GM19468 (cell line): ENCODE measurements around the gene CHRNB1.
"Not testable (repeated sequence)": the region's sequence is repeated elsewhere in the genome, so short reads cannot be mapped to it uniquely, and the experiment has no call there.

Source experiments
- ATAC-seq: cut with Tn5 transposase; IDR thresholded peaks from one replicate; pipeline ENCODE4 v1.9.1; 2021; ENCODE audit warnings: mild to moderate bottlenecking, moderate library complexity, moderate number of reproducible peaks; ENCODE audit not compliant: unreplicated experiment; ENCODE audit errors: extremely low read depth

Gene CHRNB1

DNA sequence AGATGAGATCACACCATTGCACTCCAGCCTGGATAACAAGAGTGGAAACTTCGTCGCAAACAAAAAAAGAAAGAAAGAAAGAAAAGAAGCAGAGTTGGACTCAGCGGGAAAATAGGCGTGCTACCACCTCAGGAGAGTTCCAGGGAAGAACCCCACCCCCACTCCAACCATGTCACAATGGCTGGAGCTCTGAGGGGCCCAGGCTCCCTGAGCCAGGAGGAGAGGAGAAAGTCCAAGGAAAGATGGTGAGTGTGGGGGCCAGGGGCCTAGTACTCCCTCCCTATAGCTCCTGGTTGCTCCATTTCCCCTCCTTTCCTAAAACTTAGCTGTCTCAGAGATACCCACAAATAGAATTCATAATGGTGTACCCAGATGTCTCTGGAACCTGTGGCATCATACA is 36.4 kb downstream of the CHRNB1 start, which contains the start of gene SLC35G6:
SLC35G6 (plus strand) TSS at position 172 of the 400 bp plus-strand sequence; CDS start at position 243, 71 bp downstream.
- not testable (repeated sequence) for ATAC-seq

DNA sequence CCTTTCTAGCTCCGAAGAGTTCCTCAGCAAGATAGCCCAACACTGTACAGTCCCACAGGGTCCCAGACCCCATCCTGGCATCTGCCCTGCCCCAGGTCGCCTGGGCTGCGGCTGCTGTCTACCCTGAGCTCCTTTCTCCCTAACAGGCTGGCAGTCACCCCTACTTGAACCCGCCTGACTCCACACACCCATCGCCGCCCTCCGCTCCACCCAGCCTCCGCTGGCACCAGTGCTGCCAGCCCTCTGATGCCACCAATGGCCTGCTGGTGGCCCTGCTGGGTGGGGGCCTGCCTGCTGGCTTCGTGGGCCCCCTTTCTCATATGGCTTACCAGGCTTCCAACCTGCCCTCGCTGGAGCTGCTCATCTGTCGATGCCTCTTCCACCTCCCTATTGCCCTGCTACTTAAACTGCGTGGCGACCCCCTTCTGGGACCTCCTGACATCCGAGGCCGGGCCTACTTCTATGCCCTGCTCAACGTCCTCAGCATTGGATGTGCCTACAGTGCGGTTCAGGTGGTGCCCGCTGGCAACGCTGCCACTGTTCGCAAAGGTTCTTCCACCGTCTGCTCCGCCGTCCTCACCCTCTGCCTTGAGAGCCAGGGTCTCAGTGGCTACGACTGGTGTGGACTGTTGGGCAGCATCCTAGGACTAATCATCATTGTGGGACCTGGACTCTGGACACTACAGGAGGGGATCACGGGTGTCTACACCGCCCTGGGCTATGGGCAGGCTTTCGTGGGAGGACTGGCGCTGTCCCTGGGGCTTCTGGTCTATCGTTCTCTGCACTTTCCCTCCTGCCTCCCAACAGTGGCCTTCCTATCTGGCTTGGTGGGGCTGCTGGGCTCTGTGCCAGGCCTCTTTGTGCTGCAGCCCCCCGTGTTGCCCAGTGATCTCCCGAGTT is 37.2 kb downstream of the CHRNB1 start:
- not testable (repeated sequence) for ATAC-seq

DNA sequence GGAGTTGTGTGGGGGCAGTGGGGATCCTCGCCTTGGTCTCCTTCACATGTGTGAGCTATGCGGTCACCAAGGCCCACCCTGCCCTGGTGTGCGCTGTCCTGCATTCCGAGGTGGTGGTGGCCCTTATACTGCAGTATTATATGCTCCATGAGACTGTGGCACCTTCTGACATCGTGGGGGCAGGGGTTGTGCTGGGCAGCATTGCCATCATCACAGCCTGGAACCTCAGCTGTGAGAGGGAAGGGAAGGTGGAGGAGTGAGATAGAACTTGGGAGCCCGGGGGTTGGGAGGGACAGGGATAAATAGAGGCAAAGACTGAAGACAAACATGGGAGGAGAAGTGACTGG is 37.9 kb downstream of the CHRNB1 start:
- ATAC-seq: not testable (repeated sequence)

DNA sequence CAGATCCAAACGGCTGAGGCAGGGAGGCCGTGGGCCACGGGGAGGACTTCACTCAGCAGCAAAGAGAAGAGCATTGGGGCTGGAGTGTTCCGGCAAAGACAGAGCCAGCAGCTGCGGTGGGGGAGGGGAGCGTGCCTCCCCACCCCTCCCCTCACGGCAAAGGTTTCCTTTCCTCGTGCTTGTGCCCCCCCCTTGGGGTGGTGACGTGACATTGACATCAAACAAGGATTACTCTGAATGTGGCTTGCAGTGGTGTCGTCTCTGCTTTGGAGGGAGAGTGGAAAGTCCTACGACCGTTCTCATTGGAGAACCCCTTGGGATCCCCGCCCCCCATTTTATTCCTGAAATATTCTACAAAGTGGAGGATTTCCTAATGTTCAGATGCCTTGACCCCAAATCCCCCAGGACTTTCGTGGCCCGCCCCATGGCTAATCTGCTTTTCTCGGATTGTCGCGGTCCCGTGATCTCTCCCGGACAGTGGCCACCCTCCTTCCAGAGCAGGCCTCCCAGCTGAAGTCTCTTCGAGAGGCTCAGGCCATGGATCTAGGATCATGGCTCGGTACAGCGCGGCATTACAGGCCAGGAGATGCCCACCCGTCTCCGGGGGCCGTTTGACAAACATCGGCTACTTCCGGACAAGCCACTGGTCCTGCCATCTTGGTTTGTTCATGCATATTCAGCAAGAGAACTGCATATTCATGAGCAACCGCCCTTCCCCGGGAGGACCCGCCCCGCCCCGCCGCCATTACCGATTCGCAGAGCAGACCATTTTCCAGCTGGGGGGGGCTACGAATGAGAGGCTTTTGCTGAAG is 38.6 kb downstream of the CHRNB1 start:
- ATAC-seq: no peak

DNA sequence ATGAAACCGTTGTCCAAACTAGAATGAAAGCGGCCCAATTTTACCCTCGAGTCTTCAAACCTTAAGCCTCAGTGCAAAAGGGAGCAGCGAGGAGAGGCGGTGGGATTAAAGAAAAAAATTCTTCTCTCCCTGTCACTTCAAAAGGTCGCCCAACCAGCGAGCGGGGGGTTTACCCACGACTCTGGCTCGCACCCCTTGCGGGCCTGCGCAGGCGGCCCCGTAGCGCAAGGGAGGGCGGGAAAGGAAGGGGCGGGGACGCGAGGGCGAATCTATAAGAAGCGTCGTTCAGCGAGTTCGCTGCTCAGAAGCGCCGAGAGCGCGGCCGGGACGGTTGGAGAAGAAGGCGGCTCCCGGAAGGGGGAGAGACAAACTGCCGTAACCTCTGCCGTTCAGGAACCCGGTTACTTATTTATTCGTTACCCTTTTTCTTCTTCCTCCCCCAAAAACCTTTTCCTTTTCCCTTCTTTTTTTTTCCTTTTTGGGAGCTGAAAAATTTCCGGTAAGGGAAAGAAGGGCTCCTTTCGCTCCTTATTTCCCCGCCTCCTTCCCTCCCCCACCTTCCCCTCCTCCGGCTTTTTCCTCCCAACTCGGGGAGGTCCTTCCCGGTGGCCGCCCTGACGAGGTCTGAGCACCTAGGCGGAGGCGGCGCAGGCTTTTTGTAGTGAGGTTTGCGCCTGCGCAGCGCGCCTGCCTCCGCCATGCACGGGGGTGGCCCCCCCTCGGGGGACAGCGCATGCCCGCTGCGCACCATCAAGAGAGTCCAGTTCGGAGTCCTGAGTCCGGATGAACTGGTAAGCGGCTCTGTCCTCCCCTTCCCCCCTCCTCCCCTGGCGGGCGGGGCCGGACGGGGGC is 39.4 kb downstream of the CHRNB1 start, which contains the start of gene POLR2A:
POLR2A (plus strand) TSS at position 300 of the 852 bp plus-strand sequence.
- ATAC-seq: peak; percentile 57

DNA sequence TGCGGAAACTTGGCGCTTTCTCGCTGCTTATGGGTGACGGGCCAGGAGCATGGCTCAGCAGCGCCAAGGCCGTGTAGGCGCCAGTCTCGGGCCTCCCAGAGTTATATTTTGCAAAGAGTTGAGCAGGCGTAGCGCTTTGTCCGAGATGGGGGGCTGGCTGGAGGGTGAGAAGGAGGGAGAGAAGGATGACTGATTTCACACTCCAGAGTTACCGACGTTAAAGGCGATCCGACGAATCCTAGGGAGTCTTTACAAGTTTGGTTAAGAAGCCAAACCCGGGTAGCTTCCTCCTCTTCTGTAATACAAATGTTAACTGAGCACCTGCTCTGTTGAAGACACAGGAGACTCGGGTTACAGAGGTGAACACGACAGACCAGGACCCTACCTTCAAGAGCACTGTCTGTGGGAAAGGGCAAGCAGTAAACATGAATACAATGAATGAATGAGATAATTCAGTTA is 40.1 kb downstream of the CHRNB1 start:
- no peak for ATAC-seq

DNA sequence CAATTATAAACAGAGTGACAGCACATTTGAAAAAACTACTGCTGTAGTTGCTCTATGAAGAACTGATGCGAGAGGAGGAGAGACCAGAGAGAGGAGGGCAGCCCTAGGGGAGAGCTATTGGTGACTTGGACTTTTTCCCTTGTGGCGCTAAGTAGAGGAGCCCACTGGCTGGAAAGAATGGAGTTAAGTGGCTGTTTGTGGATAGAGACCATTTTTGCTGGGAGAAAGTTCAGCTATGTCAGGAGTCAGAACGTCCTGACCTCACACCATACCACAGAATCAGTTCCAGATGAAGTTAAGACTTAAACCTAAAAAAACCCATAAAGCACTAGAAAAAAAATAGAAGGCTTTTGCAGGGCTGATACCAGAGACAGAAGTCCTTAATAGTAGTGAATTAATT is 41.3 kb downstream of the CHRNB1 start:
- ATAC-seq: no peak

DNA sequence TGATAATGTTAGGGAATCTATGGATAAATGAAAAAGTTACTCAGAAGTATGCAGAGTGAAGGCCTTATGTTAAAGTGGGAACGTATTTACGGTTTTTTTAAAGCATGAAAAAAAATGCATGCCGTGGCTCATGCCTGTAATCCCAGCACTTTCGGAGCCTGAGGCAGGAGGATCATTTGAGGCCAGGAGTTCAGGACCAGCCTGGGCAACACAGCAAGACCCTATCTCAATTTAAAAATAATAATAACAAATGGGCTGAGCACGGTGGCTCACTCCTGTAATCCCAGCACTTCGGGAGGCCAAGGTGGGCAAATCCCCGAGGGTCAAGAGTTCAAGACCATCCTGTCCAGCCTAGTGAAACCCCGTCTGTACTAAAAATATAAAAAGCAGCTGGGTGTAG is 45.3 kb downstream of the CHRNB1 start:
- ATAC-seq: no peak

DNA sequence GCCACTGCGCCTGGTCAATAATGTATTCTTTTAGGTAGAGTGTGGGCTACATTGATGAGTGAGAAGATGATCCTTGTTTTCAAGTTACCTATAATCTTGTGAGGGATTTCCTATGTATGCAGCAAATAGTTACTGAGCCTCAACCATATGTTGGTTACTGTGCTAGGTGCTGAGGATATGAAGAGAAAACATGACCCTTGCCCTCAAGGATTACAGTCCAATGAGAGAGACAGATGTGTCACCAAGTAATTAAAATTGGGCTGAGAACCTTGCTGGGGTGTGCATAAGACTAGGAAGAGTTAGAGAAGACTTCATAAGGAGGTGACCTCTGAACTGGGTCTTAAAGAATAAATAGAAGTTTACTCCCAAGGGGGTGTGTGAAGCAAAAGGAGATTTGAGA is 46.7 kb downstream of the CHRNB1 start:
- no peak for ATAC-seq

DNA sequence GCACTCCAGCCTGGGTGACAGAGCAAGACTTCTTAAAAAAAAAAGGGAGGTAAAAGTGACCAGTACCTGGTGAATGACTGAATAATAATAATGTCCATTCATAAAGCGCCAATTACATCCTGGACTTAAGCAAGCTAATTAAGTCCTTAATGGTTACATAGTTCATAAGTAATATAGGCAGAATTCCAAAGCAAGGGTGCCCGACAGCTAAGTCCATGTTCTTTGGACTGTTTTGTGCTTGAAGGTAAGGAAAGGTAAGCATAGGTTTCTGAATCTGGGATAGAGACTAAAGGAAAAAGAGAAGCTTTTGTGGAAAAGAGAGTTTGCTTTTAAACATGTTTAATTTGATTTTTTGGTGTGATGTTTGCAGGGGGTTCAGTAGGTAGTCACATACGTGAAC is 49.1 kb downstream of the CHRNB1 start:
- no peak for ATAC-seq

DNA sequence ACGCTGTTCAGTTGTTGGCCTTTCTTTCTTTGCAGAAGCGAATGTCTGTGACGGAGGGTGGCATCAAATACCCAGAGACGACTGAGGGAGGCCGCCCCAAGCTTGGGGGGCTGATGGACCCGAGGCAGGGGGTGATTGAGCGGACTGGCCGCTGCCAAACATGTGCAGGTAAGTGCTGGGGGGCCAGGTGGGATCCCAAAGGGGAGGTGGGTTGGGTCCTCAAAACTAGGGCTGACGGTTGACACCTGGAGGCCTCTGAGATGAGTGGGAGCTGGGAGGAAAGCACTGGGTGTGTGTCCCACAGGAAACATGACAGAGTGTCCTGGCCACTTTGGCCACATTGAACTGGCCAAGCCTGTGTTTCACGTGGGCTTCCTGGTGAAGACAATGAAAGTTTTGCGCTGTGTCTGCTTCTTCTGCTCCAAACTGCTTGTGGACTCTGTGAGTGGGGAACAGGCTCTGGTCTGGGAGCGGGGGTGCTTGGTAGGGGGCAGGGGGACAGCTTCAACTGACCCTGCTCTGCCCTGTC is 51.1 kb downstream of the CHRNB1 start:
- ATAC-seq: no peak

DNA sequence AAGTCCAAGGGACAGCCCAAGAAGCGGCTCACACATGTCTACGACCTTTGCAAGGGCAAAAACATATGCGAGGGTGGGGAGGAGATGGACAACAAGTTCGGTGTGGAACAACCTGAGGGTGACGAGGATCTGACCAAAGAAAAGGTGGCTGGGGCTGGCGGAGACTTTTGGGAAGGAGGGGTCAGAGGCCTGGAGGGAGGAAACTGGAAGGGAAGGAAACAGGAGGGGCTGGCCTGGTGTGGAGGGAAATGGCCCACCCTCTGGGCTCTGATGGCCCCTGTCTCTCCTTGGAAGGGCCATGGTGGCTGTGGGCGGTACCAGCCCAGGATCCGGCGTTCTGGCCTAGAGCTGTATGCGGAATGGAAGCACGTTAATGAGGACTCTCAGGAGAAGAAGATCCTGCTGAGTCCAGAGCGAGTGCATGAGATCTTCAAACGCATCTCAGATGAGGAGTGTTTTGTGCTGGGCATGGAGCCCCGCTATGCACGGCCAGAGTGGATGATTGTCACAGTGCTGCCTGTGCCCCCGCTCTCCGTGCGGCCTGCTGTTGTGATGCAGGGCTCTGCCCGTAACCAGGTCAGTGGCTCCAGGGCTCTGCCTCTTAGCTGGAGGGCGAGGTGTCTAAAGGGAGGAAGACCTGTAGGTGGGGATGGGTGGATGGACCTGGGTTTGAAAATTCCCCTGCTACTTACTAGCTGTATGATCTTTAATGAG is 51.8 kb downstream of the CHRNB1 start:
- ATAC-seq: no peak

DNA sequence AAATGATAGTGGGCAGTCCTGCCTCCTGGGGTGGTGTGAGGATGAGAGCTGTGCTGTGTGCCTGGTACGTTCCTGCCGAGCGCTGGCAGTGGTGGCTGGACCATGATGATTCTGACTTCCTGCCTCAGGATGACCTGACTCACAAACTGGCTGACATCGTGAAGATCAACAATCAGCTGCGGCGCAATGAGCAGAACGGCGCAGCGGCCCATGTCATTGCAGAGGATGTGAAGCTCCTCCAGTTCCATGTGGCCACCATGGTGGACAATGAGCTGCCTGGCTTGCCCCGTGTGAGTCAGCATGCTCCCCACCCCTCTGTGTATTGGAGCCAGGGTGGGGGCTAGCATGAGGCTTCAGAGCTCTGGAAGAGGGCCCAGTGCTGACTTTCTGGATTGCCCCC is 52.4 kb downstream of the CHRNB1 start:
- ATAC-seq: no peak

DNA sequence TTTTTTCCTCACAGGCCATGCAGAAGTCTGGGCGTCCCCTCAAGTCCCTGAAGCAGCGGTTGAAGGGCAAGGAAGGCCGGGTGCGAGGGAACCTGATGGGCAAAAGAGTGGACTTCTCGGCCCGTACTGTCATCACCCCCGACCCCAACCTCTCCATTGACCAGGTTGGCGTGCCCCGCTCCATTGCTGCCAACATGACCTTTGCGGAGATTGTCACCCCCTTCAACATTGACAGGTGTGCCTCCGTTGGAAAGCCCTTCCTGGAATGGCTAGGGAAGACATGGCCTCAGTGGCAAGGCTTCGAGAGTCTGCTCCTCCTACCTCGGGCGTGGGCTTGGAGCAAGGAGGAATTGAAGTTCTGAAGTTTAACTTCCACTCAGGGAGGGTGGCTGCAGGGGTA is 52.8 kb downstream of the CHRNB1 start:
- ATAC-seq: no peak

DNA sequence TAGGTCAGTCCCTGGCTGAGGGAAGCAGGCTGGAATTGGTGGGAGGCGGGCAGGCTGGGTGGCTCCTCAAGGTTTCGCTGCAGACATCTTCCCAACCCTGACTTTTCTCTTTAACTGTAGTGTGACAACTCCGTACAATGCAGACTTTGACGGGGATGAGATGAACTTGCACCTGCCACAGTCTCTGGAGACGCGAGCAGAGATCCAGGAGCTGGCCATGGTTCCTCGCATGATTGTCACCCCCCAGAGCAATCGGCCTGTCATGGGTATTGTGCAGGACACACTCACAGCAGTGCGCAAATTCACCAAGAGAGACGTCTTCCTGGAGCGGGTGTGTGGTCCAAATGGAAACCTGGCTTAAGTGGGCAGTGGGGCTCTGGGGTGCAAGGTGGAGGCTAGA is 54.3 kb downstream of the CHRNB1 start:
- ATAC-seq: no peak

DNA sequence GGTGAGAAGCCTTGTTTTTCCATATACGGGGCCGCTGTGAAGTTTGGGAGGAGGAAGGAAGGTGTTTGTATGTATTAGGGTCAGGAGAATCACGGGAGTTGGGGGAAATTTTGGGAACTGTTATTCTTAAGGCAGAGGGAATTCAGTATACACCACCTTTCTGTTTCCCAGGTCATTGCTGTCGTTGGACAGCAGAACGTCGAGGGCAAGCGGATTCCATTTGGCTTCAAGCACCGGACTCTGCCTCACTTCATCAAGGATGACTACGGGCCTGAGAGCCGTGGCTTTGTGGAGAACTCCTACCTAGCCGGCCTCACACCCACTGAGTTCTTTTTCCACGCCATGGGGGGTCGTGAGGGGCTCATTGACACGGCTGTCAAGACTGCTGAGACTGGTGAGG is 56.9 kb downstream of the CHRNB1 start:
- no peak for ATAC-seq

DNA sequence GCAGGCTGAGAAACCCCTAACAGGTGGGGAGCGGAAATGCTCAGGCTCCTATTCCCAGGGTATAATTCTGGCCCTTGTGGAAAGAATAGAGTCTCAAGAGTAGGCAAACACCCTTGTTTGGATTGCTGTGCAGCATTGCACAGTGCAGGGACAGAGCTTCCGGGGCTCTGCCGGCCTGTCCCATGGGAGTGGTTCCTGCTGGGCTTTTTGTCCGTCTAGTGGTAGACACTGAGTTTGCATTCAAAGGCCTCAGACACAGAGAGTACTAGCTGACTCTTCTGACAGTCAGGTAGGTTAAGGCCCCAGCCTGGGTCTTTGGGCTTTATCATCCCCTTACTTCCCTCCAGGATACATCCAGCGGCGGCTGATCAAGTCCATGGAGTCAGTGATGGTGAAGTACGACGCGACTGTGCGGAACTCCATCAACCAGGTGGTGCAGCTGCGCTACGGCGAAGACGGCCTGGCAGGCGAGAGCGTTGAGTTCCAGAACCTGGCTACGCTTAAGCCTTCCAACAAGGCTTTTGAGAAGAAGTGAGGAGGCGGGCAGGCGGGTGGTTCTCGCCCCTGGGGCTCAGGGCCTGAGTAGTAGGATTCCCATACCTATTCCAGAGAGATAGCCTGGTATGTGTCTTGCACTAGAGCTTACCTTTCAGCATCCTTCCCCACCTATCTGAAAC is 57.4 kb downstream of the CHRNB1 start:
- no peak for ATAC-seq

DNA sequence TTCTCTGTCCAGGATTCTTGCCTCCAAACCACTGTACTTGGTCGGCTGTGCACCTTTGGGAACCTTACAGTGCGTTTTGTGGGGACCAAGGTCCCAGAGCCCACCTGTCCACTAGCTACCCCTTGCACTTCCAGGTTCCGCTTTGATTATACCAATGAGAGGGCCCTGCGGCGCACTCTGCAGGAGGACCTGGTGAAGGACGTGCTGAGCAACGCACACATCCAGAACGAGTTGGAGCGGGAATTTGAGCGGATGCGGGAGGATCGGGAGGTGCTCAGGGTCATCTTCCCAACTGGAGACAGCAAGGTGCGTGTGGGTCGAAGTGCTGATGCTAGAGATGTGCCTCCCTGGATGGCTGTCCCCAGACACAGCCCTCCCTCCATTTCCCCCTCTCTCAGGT is 58.1 kb downstream of the CHRNB1 start:
- ATAC-seq: no peak

DNA sequence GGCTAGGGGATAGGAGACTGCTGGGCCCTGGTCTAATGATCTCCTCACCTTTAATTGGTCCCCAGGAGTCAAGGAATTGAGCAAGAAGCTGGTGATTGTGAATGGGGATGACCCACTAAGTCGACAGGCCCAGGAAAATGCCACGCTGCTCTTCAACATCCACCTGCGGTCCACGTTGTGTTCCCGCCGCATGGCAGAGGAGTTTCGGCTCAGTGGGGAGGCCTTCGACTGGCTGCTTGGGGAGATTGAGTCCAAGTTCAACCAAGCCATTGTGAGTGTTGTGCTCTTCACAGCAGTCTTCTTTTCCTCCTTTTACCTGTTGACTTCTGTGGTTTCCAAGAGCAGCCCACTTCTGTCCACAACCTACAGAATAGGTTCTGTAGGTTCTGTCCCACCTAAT is 58.7 kb downstream of the CHRNB1 start:
- no peak for ATAC-seq
